ENCODE data around the gene ZNF831.

DNA sequence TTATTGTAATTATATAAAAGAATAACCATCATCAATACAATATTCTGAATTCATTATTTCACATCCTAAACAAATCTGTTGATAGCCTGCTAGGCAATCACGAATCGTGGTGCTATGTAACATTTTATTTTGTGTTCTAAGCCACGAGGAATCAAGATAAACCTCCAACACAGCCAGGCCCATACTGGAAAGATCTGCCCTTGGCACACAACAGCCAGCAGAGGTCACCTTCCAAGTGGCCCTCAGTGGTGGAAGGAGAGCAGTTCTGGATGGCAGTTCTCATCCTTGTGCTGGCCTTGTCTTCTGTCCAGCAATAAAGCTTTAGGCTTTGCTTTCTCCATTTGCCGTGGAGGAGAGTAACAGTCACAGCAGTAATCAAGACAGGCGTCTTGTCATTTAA lies 13.2 kb downstream of the ZNF831 start:
- TF ChIP-seq, protein P1, sequence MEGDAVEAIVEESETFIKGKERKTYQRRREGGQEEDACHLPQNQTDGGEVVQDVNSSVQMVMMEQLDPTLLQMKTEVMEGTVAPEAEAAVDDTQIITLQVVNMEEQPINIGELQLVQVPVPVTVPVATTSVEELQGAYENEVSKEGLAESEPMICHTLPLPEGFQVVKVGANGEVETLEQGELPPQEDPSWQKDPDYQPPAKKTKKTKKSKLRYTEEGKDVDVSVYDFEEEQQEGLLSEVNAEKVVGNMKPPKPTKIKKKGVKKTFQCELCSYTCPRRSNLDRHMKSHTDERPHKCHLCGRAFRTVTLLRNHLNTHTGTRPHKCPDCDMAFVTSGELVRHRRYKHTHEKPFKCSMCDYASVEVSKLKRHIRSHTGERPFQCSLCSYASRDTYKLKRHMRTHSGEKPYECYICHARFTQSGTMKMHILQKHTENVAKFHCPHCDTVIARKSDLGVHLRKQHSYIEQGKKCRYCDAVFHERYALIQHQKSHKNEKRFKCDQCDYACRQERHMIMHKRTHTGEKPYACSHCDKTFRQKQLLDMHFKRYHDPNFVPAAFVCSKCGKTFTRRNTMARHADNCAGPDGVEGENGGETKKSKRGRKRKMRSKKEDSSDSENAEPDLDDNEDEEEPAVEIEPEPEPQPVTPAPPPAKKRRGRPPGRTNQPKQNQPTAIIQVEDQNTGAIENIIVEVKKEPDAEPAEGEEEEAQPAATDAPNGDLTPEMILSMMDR (IDR thresholded peaks at IDR 0.05): no peak
- no peak for TF ChIP-seq POLR2A (IDR thresholded peaks at IDR 0.05)

Data from lower leg skin (tissue), 3 donors.